ENCODE data around the gene LMAN2.

LMAN2 gene

GRCh38 chr5:177290816-177291596 lies 60.5 kb downstream of the LMAN2 start:
- in situ Hi-C loops (cut with HindIII; ENCODE audit: low sequenced_read_pairs) = no loop called here

GRCh38 chr5:177288191-177288590 lies 63.3 kb downstream of the LMAN2 start:
- in situ Hi-C loops (cut with HindIII; ENCODE audit: low sequenced_read_pairs) = no loop called here

All from DLD1 (cell line).